ENCODE measurements around the gene HSPG2. TPM values are rescaled to one million over a fixed set of nuclear protein-coding genes. Genes with fewer than 3 reads are reported as not detected.

The HSPG2 gene
- total RNA-seq, 1 donor from 2014 or later = 1,732 TPM

DNA sequence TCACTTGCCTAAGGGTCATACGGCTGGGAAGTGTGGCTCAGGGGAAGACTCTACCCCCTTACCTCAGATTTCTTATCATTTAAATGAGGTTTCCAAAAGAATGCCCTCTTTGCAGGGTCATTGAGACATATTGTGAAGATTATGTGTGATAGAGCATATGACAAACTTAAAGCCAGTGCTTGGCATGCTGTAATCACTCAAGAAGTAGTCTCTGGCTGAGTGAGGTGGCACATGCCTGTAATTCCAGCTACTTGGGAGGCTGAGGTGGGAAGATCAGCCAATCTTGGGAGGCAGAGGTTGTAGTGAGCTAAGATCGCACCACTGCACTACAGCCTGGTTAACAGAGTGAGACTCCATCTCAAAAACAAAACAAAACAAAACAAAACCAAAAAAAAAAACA lies 132.6 kb downstream of the HSPG2 start:
- Mint-ChIP-seq H3K27me3 (ENCODE audit: unreplicated experiment) (peaks cover under 1% of the 10 kb centered on the region), H3K27ac (ENCODE audit: unreplicated experiment) (no peak overlapping the region), H3K9me3 (ENCODE audit: unreplicated experiment) (no peaks in the 10 kb centered on the region), H3K4me3 (ENCODE audit: unreplicated experiment) (no peak overlapping the region), H3K4me1 (ENCODE audit: unreplicated experiment) (no peaks in the 10 kb centered on the region), H3K36me3 (ENCODE audit: low read depth, unreplicated experiment) (no peaks in the 10 kb centered on the region)
- DNase-seq (ENCODE audit: low spot score) = no peak
- TF ChIP-seq CTCF (IDR thresholded peaks at IDR 0.05; ENCODE audit: unreplicated experiment) = no peak

DNA sequence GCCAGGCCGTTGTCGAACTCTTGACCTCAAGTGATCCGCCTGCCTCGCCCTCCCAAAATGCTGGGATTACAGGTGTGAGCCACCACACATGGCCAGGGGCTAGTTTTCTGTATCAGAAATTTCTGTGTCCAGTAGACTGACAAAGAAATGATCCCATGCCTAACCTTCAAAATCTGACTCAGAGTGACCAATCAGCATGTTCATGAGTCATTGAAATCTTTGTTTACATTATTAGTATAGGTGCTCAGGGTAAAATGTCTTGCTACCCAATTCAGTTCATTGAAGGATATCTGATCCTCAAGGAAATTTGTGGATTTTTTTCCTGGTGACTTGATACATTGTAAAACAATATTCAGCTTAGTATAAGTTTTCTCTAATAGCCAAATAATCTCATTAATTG lies 136.0 kb downstream of the HSPG2 start:
- no peak overlapping the region for H3K27ac Mint-ChIP-seq (ENCODE audit: unreplicated experiment)
- peaks cover 2% of the 10 kb centered on the region for H3K27me3 Mint-ChIP-seq (ENCODE audit: unreplicated experiment)
- no peaks in the 10 kb centered on the region for H3K36me3 Mint-ChIP-seq (ENCODE audit: low read depth, unreplicated experiment)
- H3K4me3 Mint-ChIP-seq (ENCODE audit: unreplicated experiment) = no peak overlapping the region
- no peaks in the 10 kb centered on the region for H3K9me3 Mint-ChIP-seq (ENCODE audit: unreplicated experiment)
- DNase-seq (ENCODE audit: low spot score) = no peak
- TF ChIP-seq CTCF (IDR thresholded peaks at IDR 0.05; ENCODE audit: unreplicated experiment) = no peak
- no peaks in the 10 kb centered on the region for H3K4me1 Mint-ChIP-seq (ENCODE audit: unreplicated experiment)

DNA sequence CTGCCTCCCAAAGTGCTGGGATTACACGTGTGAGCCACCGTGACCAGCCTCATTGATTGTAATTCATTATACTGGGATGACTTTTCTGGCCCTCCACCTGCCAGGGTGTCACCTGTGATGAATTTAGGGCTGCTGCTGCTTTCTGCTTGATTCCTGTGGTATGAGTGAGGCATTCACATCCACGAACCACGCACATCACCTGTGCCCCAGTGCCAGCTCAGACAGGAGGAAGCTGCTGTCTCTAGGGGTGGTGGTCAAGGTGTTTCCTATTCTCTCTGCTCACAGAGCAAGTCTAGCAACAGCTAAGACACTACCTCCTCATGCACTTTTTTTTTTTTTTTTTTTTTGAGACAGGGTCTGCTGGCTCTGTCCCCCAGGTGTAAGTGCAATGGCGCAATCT lies 137.4 kb downstream of the HSPG2 start:
- TF ChIP-seq CTCF (IDR thresholded peaks at IDR 0.05; ENCODE audit: unreplicated experiment) = no peak
- peaks cover 8% of the 10 kb centered on the region for H3K36me3 Mint-ChIP-seq (ENCODE audit: low read depth, unreplicated experiment)
- H3K27ac Mint-ChIP-seq (ENCODE audit: unreplicated experiment) = no peak overlapping the region
- no peaks in the 10 kb centered on the region for H3K9me3 Mint-ChIP-seq (ENCODE audit: unreplicated experiment)
- no peaks in the 10 kb centered on the region for H3K4me1 Mint-ChIP-seq (ENCODE audit: unreplicated experiment)
- peaks cover 2% of the 10 kb centered on the region for H3K27me3 Mint-ChIP-seq (ENCODE audit: unreplicated experiment)
- H3K4me3 Mint-ChIP-seq (ENCODE audit: unreplicated experiment) = no peak overlapping the region
- no peak for DNase-seq (ENCODE audit: low spot score)

GRCh38 chr1:21795075-21795474 lies 142.0 kb downstream of the HSPG2 start:
- H3K27me3 Mint-ChIP-seq (ENCODE audit: unreplicated experiment) = peaks cover 2% of the 10 kb centered on the region

DNA sequence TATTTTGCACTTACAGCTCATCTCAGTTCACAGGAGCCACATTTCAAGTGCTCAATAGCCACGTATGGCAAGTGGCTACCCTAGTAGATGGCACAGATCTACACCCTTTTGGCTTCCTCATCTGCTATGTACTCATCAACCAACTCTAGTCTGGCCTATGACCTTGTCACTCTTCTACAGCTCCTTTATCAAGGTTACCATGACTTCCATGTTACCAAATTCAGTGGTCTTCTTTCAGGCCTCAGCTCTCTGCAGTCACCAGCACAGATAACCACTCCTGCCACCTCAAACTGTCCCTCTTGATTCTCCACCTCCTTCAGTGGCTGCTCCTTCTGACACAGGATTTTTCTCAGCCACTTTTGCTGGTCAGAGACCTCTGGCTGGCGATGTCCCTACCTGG lies 142.5 kb downstream of the HSPG2 start:
- H3K36me3 Mint-ChIP-seq (ENCODE audit: low read depth, unreplicated experiment) = peaks cover 9% of the 10 kb centered on the region
- H3K27me3 Mint-ChIP-seq (ENCODE audit: unreplicated experiment) = peaks cover 2% of the 10 kb centered on the region
- no peak overlapping the region for H3K27ac Mint-ChIP-seq (ENCODE audit: unreplicated experiment)
- H3K4me3 Mint-ChIP-seq (ENCODE audit: unreplicated experiment) = no peak overlapping the region
- no peaks in the 10 kb centered on the region for H3K4me1 Mint-ChIP-seq (ENCODE audit: unreplicated experiment)
- TF ChIP-seq CTCF (IDR thresholded peaks at IDR 0.05; ENCODE audit: unreplicated experiment) = no peak
- H3K9me3 Mint-ChIP-seq (ENCODE audit: unreplicated experiment) = no peaks in the 10 kb centered on the region
- DNase-seq (ENCODE audit: low spot score) = no peak

More at GRCh38 chr1:21795075-21795474, 142.0 kb downstream of the HSPG2 start:
- Mint-ChIP-seq H3K36me3 (ENCODE audit: low read depth, unreplicated experiment) (peaks cover 9% of the 10 kb centered on the region), H3K9me3 (ENCODE audit: unreplicated experiment) (no peaks in the 10 kb centered on the region), H3K4me1 (ENCODE audit: unreplicated experiment) (no peaks in the 10 kb centered on the region), H3K27ac (ENCODE audit: unreplicated experiment) (no peak overlapping the region), H3K4me3 (ENCODE audit: unreplicated experiment) (peak overlapping the region; percentile 37)
- DNase-seq (ENCODE audit: low spot score) = no peak
- TF ChIP-seq CTCF (IDR thresholded peaks at IDR 0.05; ENCODE audit: unreplicated experiment) = no peak
